ENCODE data around the gene CENPU. TPM values are rescaled to one million over a fixed set of nuclear protein-coding genes. Genes with fewer than 3 reads are reported as not detected.
"Not testable (repeated sequence)": the region's sequence is repeated elsewhere in the genome, so short reads cannot be mapped to it uniquely, and the experiment has no call there.

CENPU gene
- polyA plus RNA-seq (2011; rRNA removed) (3.0 and 7.3 TPM in 2 replicates), polyA minus RNA-seq (2011; rRNA and poly(A)+ RNA removed) (0.52 and 1.7 TPM in 2 replicates)

- TF ChIP-seq CTCF (IDR thresholded peaks at IDR 0.05; ENCODE audit: insufficient read depth, low read depth, low read length): no peak
- ChIA-PET CTCF (interaction anchor here (1.0 to 1.8 kb wide), 5 partner anchors 11 to 470 kb away, joined by 3 to 5 read pairs (median 4); no protein-coding TSS in a partner anchor), POLR2A (interaction anchor here (0.5 to 0.7 kb wide), 5 partner anchors 22 to 110 kb away, joined by 3 to 16 read pairs (median 5); no protein-coding TSS in a partner anchor)
- no peaks in the 10 kb centered on the region for H3K36me3 ChIP-seq (ENCODE audit: control insufficient read depth, insufficient read depth, low read length)
- H3K27me3 ChIP-seq (ENCODE audit: control insufficient read depth, insufficient read depth, low read length): no peaks in the 10 kb centered on the region
- peak; percentile 77 for DNase-seq (ENCODE audit: low read depth)
- peak within 1 kb of the TSS; percentile 85 for H3K4me3 ChIP-seq (ENCODE audit: low read depth, low read length)
These were observed at the start of gene CENPU for GRCh38 chr4:184733654-184734524. CENPU (minus strand) TSS chr4:184734096; CDS start chr4:184734062, 34 bp downstream.

GRCh38 chr4:184782731-184783373 lies 49.0 kb upstream of the CENPU start:
- ChIA-PET CTCF (interaction anchor here (0.5 to 0.9 kb wide), 2 partner anchors 9 to 14 kb away, joined by 3 to 4 read pairs; no protein-coding TSS in a partner anchor), POLR2A (interaction anchor here (0.6 kb wide), 1 partner anchor 49 kb away, joined by 5 read pairs; the partner anchor contains the start of gene CENPU)
- no peak for DNase-seq (ENCODE audit: low read depth)
- no peak overlapping the region for H3K4me3 ChIP-seq (ENCODE audit: low read depth, low read length)
- no peak for TF ChIP-seq CTCF (IDR thresholded peaks at IDR 0.05; ENCODE audit: insufficient read depth, low read depth, low read length)
- H3K36me3 ChIP-seq (ENCODE audit: control insufficient read depth, insufficient read depth, low read length): peaks cover 6% of the 10 kb centered on the region
- H3K27me3 ChIP-seq (ENCODE audit: control insufficient read depth, insufficient read depth, low read length): no peaks in the 10 kb centered on the region

- POLR2A ChIA-PET; DNase-seq (ENCODE audit: low read depth); H3K36me3 ChIP-seq (ENCODE audit: control insufficient read depth, insufficient read depth, low read length); CTCF ChIA-PET; H3K27me3 ChIP-seq (ENCODE audit: control insufficient read depth, insufficient read depth, low read length); H3K4me3 ChIP-seq (ENCODE audit: low read depth, low read length): not testable (repeated sequence)
These were observed 45.3 kb upstream of the CENPU start for GRCh38 chr4:184779160-184779559.

- TF ChIP-seq CTCF (IDR thresholded peaks at IDR 0.05; ENCODE audit: insufficient read depth, low read depth, low read length): no peak
- no peaks in the 10 kb centered on the region for H3K27me3 ChIP-seq (ENCODE audit: control insufficient read depth, insufficient read depth, low read length)
- ChIA-PET CTCF (interaction anchor here (1.4 kb wide), 1 partner anchor 14 kb away, joined by 3 read pairs; no protein-coding TSS in a partner anchor), POLR2A (no interaction called here)
- no peak overlapping the region for H3K4me3 ChIP-seq (ENCODE audit: low read depth, low read length)
- H3K36me3 ChIP-seq (ENCODE audit: control insufficient read depth, insufficient read depth, low read length): peaks cover 6% of the 10 kb centered on the region
- no peak for DNase-seq (ENCODE audit: low read depth)
These were observed 44.4 kb upstream of the CENPU start for GRCh38 chr4:184778325-184778724.

- Histone ChIP-seq H3K4me3 (ENCODE audit: low read depth, low read length) (no peak overlapping the region), H3K36me3 (ENCODE audit: control insufficient read depth, insufficient read depth, low read length) (no peaks in the 10 kb centered on the region), H3K27me3 (ENCODE audit: control insufficient read depth, insufficient read depth, low read length) (no peaks in the 10 kb centered on the region)
- DNase-seq (ENCODE audit: low read depth): no peak
- POLR2A ChIA-PET: no interaction called here
- no peak for TF ChIP-seq CTCF (IDR thresholded peaks at IDR 0.05; ENCODE audit: insufficient read depth, low read depth, low read length)
- CTCF ChIA-PET: no interaction called here
These were observed 42.9 kb upstream of the CENPU start for GRCh38 chr4:184776821-184777220.

Data from BJ (cell line).